ENCODE results near the gene UBAC1. TPM values are rescaled to one million over a fixed set of nuclear protein-coding genes. Genes with fewer than 3 reads are reported as not detected.

The UBAC1 gene
- total RNA-seq, 1 experiment from 2014 or later, result 54.8 TPM

DNA sequence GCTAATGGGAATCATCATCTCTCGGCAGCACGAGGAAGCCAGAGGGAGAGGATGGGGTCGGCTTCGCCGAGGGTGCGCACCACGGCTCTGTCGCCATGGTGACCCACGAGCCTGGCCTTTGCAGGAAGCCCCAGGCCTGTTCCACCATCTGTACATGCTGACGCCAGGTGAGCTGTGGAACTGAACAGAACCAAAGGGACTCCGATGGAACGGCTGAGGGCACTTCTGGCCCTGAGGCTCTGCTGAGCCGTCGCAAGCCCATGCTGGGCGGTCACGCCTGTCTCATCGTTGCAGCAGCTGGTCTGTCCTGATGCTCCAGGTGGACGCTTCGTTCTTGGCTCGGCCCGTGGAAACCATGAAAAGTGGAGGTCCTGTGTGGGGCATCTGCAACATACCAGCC, 34.6 kb upstream of the UBAC1 start:
- Histone ChIP-seq H3K9ac (ENCODE audit: low read length) (no peak overlapping the region), H3K27me3 (ENCODE audit: insufficient read depth, low read length) (no peaks in the 10 kb centered on the region), H3K79me2 (ENCODE audit: insufficient read depth, low read length) (no peaks in the 10 kb centered on the region), H3K9me3 (ENCODE audit: control insufficient read depth in 1 of 2, insufficient read depth in 1 of 2, low read depth in 1 of 2, low read length in 2 of 2) (no peaks in the 10 kb centered on the region), H3K36me3 (ENCODE audit: control insufficient read depth in 1 of 2, insufficient read depth in 2 of 2, low read length in 2 of 2) (no peaks in the 10 kb centered on the region), H3K4me2 (ENCODE audit: low read length) (no peak overlapping the region), H3K9me2 (ENCODE audit: insufficient read depth) (no peaks in the 10 kb centered on the region), H4K20me1 (ENCODE audit: insufficient read depth) (no peaks in the 10 kb centered on the region), H3K4me1 (ENCODE audit: control insufficient read depth in 1 of 2, insufficient read depth in 2 of 2, low read length in 2 of 2) (peaks cover 12 to 27% of the 10 kb centered on the region in 2 experiments), H3K27ac (ENCODE audit: low read depth, low read length) (no peak overlapping the region), H2AFZ (ENCODE audit: low read depth, low read length, poor library complexity, severe bottlenecking) (no peak overlapping the region), H3K4me3 (replicated peaks in 1 of 2; ENCODE audit: low read depth in 1 of 2, low read length in 2 of 2) (no peak overlapping the region)
- no TSS peak for BruUV-seq (replicated peaks)
- ChIA-PET POLR2A (no interaction called here), CTCF (no interaction called here), RAD21 (ENCODE audit: low non-redundant PET in 1 of 2, low total read pairs in 2 of 2, uncharacterized antibody in 2 of 2, unreplicated experiment in 2 of 2) (no interaction called here)
- DNase-seq (ENCODE audit: low read depth, low spot score) (no peak), ATAC-seq (no peak)
- TF ChIP-seq RAD21 (IDR thresholded peaks at IDR 0.05; ENCODE audit: low read depth) (no peak), POLR2A (IDR thresholded peaks at IDR 0.05; ENCODE audit: borderline replicate concordance, extremely low read depth, insufficient read depth, insufficient read length) (no peak), EZH2 (IDR thresholded peaks at IDR 0.05) (no peak), POLR2AphosphoS5 (IDR thresholded peaks at IDR 0.05; ENCODE audit: low read depth, low read length) (no peak), SRF (IDR thresholded peaks at IDR 0.05; ENCODE audit: low read depth) (no peak), ZNF274 (IDR thresholded peaks at IDR 0.05; ENCODE audit: low read depth, low read length) (no peak), FOSL1 (IDR thresholded peaks at IDR 0.05; ENCODE audit: low read depth) (no peak), EZH2phosphoT487 (IDR thresholded peaks at IDR 0.05; ENCODE audit: borderline replicate concordance) (no peak), ZFX (IDR thresholded peaks at IDR 0.05) (no peak), JUND (IDR thresholded peaks at IDR 0.05) (no peak), EGR1 (IDR thresholded peaks at IDR 0.05; ENCODE audit: low read depth) (no peak), SP1 (IDR thresholded peaks at IDR 0.05; ENCODE audit: low read depth) (no peak), ELF1 (IDR thresholded peaks at IDR 0.05; ENCODE audit: borderline replicate concordance, low read depth) (no peak)
- TF ChIP-seq, protein P1, sequence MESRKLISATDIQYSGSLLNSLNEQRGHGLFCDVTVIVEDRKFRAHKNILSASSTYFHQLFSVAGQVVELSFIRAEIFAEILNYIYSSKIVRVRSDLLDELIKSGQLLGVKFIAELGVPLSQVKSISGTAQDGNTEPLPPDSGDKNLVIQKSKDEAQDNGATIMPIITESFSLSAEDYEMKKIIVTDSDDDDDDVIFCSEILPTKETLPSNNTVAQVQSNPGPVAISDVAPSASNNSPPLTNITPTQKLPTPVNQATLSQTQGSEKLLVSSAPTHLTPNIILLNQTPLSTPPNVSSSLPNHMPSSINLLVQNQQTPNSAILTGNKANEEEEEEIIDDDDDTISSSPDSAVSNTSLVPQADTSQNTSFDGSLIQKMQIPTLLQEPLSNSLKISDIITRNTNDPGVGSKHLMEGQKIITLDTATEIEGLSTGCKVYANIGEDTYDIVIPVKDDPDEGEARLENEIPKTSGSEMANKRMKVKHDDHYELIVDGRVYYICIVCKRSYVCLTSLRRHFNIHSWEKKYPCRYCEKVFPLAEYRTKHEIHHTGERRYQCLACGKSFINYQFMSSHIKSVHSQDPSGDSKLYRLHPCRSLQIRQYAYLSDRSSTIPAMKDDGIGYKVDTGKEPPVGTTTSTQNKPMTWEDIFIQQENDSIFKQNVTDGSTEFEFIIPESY (IDR thresholded peaks at IDR 0.05; ENCODE audit: extremely low read depth, insufficient replicate concordance, low read length), result no peak
- intact Hi-C loops (cut with micrococcal nuclease), result no loop called here
